Measurements from ENCODE around the gene TNFAIP8. TPM values are rescaled to one million over a fixed set of nuclear protein-coding genes. Genes with fewer than 3 reads are reported as not detected.

The TNFAIP8 gene
- total and polyA plus RNA-seq, 2 experiments from 2014 or later = 18.3 to 37.6 TPM

- Histone ChIP-seq H3K27ac (no peak overlapping the region), H3K36me3 (replicated peaks; ENCODE audit: insufficient read depth, low read depth) (no peaks in the 10 kb centered on the region), H3K9me3 (ENCODE audit: low read depth) (no peaks in the 10 kb centered on the region), H3K4me3 (no peak overlapping the region), H3K4me2 (no peak overlapping the region), H3K9me2 (replicated peaks; ENCODE audit: insufficient read depth) (no peaks in the 10 kb centered on the region), H2AFZ (no peak overlapping the region), H3K79me2 (no peaks in the 10 kb centered on the region), H4K20me1 (ENCODE audit: insufficient read depth, poor library complexity, severe bottlenecking) (no peaks in the 10 kb centered on the region), H3K4me1 (ENCODE audit: insufficient read depth) (no peaks in the 10 kb centered on the region), H3K27me3 (no peaks in the 10 kb centered on the region)
- 84% methylated on average over 13 of the region's 13 CpGs for WGBS (ENCODE audit: low lambda C conversion rate, missing lambda C conversion rate)
- no peak for DNase-seq (ENCODE audit: low spot score)
- TF ChIP-seq, protein P1, sequence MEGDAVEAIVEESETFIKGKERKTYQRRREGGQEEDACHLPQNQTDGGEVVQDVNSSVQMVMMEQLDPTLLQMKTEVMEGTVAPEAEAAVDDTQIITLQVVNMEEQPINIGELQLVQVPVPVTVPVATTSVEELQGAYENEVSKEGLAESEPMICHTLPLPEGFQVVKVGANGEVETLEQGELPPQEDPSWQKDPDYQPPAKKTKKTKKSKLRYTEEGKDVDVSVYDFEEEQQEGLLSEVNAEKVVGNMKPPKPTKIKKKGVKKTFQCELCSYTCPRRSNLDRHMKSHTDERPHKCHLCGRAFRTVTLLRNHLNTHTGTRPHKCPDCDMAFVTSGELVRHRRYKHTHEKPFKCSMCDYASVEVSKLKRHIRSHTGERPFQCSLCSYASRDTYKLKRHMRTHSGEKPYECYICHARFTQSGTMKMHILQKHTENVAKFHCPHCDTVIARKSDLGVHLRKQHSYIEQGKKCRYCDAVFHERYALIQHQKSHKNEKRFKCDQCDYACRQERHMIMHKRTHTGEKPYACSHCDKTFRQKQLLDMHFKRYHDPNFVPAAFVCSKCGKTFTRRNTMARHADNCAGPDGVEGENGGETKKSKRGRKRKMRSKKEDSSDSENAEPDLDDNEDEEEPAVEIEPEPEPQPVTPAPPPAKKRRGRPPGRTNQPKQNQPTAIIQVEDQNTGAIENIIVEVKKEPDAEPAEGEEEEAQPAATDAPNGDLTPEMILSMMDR (IDR thresholded peaks at IDR 0.05; ENCODE audit: poor library complexity) = no peak
- TF ChIP-seq EZH2 (IDR thresholded peaks at IDR 0.05; ENCODE audit: borderline replicate concordance) = no peak
- no peak for TF ChIP-seq EZH2phosphoT487 (IDR thresholded peaks at IDR 0.05; ENCODE audit: low read depth, severe bottlenecking, unreplicated experiment)
Observed at GRCh38 chr5:119445544-119445943, 89.7 kb downstream of the TNFAIP8 start.

Small RNAs within 50 kb of the gene (small RNA-seq; reads per million reads assigned to genes)
- gene RN7SL174P (not detected), gene RNA5SP190 (0.19 reads per million)

Other genes starting within 250 kb of the TNFAIP8 start
- 236 and 281 TPM in 2 replicates for gene HSD17B4, start 96.5 kb downstream of the TNFAIP8 start, total RNA-seq
- 155 and 208 TPM in 2 replicates for gene HSD17B4, start 96.5 kb downstream of the TNFAIP8 start, polyA plus RNA-seq